ENCODE results near the gene EID3.
"Not testable (repeated sequence)": the region's sequence is repeated elsewhere in the genome, so short reads cannot be mapped to it uniquely, and the experiment has no call there.

EID3 gene

DNA sequence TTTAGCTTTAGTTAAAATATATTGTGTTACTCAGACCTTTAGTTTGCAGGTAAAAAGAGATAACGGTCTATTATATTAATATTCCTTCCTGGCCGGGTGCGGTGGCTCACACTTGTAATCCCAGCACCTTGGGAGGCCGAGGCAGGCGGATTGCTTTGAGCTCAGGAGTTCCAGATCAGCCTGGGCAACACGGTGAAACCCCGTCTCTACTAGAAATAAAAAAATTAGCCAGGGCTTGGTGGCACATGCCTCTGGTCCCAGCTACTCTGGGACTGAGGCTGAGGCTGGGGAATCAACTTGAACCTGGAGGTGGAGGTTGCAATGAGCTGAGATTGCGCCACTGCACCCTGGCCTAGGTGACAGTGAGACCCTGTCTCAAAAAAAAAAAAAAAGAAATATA, 13.2 kb upstream of the EID3 start:
- Histone ChIP-seq H3K27ac (ENCODE audit: low read depth, low read length, severe bottlenecking) (no peak overlapping the region), H3K9me3 (ENCODE audit: control insufficient read depth, low read length) (no peaks in the 10 kb centered on the region), H3K4me1 (ENCODE audit: control insufficient read depth, insufficient read depth, low read length, poor library complexity, severe bottlenecking) (peaks cover 16% of the 10 kb centered on the region), H3K36me3 (ENCODE audit: control insufficient read depth, insufficient read depth, low read length) (peaks cover 49% of the 10 kb centered on the region), H3K4me3 (ENCODE audit: extremely low read depth, insufficient read depth, low read length, poor library complexity, severe bottlenecking) (no peak overlapping the region)
- 83 to 92% methylated on average over 4 to 5 of the region's 8 CpGs for WGBS, 2 experiments (ENCODE audit: insufficient coverage in 2 of 2)

DNA sequence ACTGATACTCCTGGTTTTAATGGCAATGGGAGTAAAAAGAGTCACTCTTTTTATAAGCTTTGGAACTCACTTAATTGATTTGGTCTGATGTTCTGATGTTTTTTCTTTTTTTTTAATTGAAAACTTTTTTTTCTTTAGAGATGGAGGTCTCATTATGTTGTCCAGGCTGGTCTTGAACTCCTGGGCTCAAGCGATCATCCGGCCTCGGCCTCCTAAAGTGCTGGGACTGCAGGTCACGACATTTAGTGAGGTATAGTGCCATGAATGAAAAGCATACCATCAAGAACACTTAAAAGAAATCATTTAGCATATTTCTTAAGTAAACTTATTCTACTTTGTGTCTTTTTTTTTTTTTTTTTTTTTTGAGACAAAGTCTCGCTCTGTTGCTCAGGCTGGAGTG, 12.7 kb upstream of the EID3 start:
- WGBS, 2 experiments (ENCODE audit: insufficient coverage in 2 of 2): 100% methylated on average over 1 of the region's 5 CpGs; no CpG with 5 or more reads in 1 of the 2 experiments
- peaks cover 15% of the 10 kb centered on the region for H3K4me1 ChIP-seq (ENCODE audit: control insufficient read depth, insufficient read depth, low read length, poor library complexity, severe bottlenecking)
- H3K27ac ChIP-seq (ENCODE audit: low read depth, low read length, severe bottlenecking): no peak overlapping the region
- H3K4me3 ChIP-seq (ENCODE audit: extremely low read depth, insufficient read depth, low read length, poor library complexity, severe bottlenecking): no peak overlapping the region
- H3K36me3 ChIP-seq (ENCODE audit: control insufficient read depth, insufficient read depth, low read length): peaks cover 54% of the 10 kb centered on the region
- no peaks in the 10 kb centered on the region for H3K9me3 ChIP-seq (ENCODE audit: control insufficient read depth, low read length)

DNA sequence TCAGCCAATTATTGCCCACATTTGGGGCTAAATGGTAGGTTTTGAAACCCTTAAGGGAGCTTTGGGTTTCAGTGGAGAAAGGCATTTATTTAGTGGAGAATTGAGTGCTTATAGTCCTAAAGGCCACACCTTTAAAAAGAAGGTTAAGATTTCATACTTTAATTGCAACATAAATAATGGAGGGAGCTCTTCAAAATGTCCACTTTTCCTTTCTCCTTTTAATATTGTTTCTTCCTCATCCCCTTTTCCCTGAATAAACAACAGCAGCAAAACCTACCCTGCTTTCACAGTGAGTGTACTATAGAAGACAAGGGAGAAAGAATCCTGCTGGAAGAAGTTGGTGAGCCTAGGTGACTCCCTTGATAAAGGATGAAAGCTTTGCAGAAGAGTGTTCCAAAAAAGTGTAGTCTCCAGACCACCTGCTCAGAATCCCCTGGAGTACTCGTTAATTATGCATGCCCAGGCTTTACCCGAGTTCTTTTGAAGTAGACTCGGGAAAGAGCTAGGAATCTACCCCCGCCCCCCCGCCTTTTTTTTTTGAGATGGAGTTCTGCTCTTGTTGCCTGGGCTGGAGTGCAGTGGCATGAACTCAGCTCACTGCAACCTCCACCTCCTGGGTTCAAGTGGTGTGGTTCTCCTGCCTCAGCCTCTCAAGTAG, 11.5 kb upstream of the EID3 start:
- Histone ChIP-seq H3K9me3 (ENCODE audit: control insufficient read depth, low read length) (no peaks in the 10 kb centered on the region), H3K36me3 (ENCODE audit: control insufficient read depth, insufficient read depth, low read length) (peaks cover 65% of the 10 kb centered on the region), H3K4me3 (ENCODE audit: extremely low read depth, insufficient read depth, low read length, poor library complexity, severe bottlenecking) (no peak overlapping the region), H3K4me1 (ENCODE audit: control insufficient read depth, insufficient read depth, low read length, poor library complexity, severe bottlenecking) (peaks cover 8% of the 10 kb centered on the region), H3K27ac (ENCODE audit: low read depth, low read length, severe bottlenecking) (no peak overlapping the region)
- WGBS, 2 experiments (ENCODE audit: insufficient coverage in 2 of 2): 52% methylated on average over 5 of the region's 5 CpGs

DNA sequence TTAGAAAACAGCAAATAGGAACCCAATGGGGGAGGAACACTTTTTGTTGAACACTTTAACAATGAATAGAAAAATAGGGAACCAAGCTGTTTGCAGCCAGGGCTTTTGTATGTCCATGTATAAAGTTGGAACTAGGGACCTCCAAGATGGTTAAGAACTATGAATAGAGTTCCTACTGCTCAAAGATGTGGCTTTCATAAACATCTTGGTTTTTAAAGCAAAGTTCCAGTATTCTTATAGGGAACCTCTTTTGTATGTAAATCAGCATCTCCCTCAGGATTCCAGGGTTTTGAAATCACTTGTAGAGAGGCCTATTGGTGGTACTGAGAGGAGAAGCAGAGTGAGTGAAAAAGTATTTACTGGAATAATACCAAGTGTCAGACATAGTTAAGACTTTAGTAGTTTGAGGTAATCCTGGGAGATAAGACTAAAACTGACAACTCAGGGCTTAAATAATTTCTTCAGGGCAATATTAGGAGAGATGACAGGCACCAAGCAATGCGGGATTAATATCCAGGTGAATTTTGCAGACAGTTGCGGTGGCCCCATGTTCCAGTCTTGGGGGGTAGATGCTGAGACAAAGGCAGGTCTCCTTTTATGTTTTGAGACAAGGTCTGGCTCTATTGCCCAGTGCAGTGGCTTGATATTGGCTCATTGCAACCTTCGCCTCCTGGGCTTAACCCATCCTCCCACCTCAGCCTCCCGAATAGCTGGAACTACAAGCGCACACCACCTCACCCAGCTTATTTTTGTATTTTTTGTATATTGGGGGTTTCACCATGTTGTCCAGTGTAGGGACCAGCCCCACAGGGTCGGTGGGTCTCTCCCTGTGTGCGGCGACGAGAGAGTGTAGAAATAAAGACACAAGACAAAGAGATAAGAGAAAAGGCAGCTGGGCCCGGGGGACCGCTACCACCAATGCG, 10.4 kb upstream of the EID3 start:
- no peak overlapping the region for H3K4me3 ChIP-seq (ENCODE audit: extremely low read depth, insufficient read depth, low read length, poor library complexity, severe bottlenecking)
- WGBS, 2 experiments (ENCODE audit: insufficient coverage in 2 of 2): 85 to 97% methylated on average over 5 to 9 of the region's 12 CpGs
- H3K36me3 ChIP-seq (ENCODE audit: control insufficient read depth, insufficient read depth, low read length): peaks cover 71% of the 10 kb centered on the region
- no peaks in the 10 kb centered on the region for H3K9me3 ChIP-seq (ENCODE audit: control insufficient read depth, low read length)
- H3K27ac ChIP-seq (ENCODE audit: low read depth, low read length, severe bottlenecking): no peak overlapping the region
- peaks cover 8% of the 10 kb centered on the region for H3K4me1 ChIP-seq (ENCODE audit: control insufficient read depth, insufficient read depth, low read length, poor library complexity, severe bottlenecking)

DNA sequence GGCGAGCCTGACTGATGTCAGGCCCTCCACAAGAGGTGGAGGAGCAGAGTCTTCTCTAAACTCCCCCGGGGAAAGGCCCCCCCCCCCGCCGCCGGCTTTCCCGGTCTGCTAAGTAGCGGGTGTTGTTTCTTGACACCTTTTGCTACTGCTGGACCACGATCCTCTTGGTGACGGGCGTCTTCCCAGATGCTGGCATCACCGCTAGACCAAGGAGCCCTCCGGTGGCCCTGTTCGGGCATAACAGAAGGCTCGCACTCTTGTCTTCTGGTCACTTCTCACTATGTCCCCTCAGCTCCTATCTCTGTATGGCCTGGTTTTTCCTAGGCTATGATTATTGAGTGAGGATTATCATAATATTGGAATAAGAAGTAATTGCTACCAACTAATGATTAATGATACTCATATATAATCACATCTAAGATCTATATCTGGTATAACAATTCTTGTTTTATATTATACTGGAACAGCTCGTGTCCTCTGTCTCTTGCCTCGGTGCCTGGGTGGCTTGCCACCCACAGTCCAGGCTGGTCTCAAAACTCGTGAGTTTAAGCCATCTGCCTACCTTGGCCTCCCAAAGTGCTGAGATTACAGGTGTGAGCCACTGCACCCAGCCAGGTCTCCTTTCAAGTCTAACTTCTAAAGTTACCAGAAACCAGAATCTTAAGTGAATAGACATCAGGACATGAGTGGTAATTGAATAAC, 9.2 kb upstream of the EID3 start:
- H3K36me3 ChIP-seq (ENCODE audit: control insufficient read depth, insufficient read depth, low read length): peaks cover 82% of the 10 kb centered on the region
- not testable (repeated sequence) for H3K9me3 ChIP-seq (ENCODE audit: control insufficient read depth, low read length); H3K4me3 ChIP-seq (ENCODE audit: extremely low read depth, insufficient read depth, low read length, poor library complexity, severe bottlenecking); H3K4me1 ChIP-seq (ENCODE audit: control insufficient read depth, insufficient read depth, low read length, poor library complexity, severe bottlenecking); H3K27ac ChIP-seq (ENCODE audit: low read depth, low read length, severe bottlenecking)
- WGBS, 2 experiments (ENCODE audit: insufficient coverage in 2 of 2): 75 to 80% methylated on average over 8 to 9 of the region's 17 CpGs

DNA sequence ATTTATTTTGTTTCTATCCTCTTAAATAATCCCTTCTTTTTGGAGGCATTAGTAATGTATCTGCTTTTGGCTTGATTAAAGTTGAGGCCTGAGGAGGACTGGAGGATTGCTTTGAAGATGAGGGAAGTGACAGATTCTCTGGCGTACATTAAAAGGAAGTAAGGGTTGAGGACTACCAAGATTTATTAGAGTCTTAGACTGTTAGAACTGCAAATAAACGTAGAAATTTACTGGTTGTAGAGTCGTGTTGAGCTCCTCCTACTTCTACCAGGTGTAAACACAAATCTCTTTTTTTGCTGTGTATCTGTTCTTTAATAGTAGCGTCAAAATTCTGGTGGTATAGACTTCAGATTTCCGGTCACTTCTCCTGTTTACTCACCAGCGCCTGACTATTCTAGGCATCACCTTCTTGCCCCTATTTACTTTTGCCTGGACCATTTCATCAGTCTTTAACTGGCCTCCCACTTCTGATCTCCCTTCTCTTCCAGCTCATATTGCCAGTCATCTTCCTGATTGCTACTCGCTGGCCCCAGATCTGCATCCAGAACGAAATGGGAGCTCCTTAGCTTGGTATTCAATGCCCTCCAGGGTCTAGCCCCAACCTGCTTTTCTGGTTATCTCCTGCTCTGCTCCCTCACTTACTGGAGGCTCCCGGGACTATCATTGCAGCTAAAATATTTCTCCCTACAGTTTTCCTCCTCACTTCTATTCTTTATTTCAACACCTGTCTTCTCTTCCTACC, 8.4 kb upstream of the EID3 start:
- Histone ChIP-seq H3K36me3 (ENCODE audit: control insufficient read depth, insufficient read depth, low read length) (peaks cover 82% of the 10 kb centered on the region), H3K27ac (ENCODE audit: low read depth, low read length, severe bottlenecking) (no peak overlapping the region), H3K9me3 (ENCODE audit: control insufficient read depth, low read length) (no peaks in the 10 kb centered on the region), H3K4me3 (ENCODE audit: extremely low read depth, insufficient read depth, low read length, poor library complexity, severe bottlenecking) (no peak overlapping the region), H3K4me1 (ENCODE audit: control insufficient read depth, insufficient read depth, low read length, poor library complexity, severe bottlenecking) (peaks cover 3% of the 10 kb centered on the region)
- 96% methylated on average over 6 to 9 of the region's 9 CpGs for WGBS, 2 experiments (ENCODE audit: insufficient coverage in 2 of 2)

DNA sequence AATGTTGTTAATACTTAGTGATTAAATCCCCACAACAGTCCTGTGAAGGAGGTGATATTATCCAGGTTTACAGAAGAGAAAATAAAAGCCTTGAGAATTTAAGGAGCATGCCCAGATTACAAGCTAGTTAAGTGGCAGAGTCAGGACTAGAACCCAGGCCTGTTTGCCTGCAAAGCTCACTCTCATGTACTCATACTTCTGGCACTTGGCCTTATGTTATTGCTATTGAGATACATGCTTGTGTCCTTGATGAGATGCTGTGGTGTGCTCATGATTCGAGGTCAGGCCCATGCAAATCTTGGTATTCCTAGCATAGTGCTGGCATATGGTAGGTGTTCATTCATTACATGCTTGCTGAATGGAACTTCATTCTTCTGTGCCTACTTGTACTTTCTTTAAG, 7.6 kb upstream of the EID3 start:
- Histone ChIP-seq H3K4me1 (ENCODE audit: control insufficient read depth, insufficient read depth, low read length, poor library complexity, severe bottlenecking) (peaks cover 3% of the 10 kb centered on the region), H3K9me3 (ENCODE audit: control insufficient read depth, low read length) (no peaks in the 10 kb centered on the region), H3K36me3 (ENCODE audit: control insufficient read depth, insufficient read depth, low read length) (peaks cover 85% of the 10 kb centered on the region), H3K27ac (ENCODE audit: low read depth, low read length, severe bottlenecking) (no peak overlapping the region), H3K4me3 (ENCODE audit: extremely low read depth, insufficient read depth, low read length, poor library complexity, severe bottlenecking) (no peak overlapping the region)
- WGBS, 2 experiments (ENCODE audit: insufficient coverage in 2 of 2): 80% methylated on average over 1 of the region's 1 CpG; no CpG with 5 or more reads in 1 of the 2 experiments

DNA sequence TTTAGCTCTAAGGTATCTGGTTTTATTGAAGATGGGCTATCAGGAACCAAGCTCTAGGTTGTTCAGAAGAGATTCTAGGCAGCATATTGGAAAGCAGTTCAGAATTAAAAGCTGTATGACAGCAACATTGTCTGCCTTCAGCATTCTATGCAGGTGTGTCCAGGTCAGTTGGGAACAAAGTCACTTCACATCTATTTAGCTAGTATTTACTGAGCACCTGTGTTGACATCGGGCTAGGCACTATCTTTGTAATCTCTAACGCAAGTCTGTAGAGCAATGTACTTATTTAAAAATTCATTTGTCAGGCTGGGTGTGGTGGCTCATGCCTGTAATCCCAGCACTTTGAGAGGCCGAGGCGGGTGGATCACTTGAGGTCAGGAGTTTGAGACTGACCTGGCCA, 6.8 kb upstream of the EID3 start:
- WGBS, 2 experiments (ENCODE audit: insufficient coverage in 2 of 2): 100% methylated on average over 1 of the region's 4 CpGs; no CpG with 5 or more reads in 1 of the 2 experiments
- H3K36me3 ChIP-seq (ENCODE audit: control insufficient read depth, insufficient read depth, low read length): peaks cover 81% of the 10 kb centered on the region
- H3K4me1 ChIP-seq (ENCODE audit: control insufficient read depth, insufficient read depth, low read length, poor library complexity, severe bottlenecking): peaks cover 3% of the 10 kb centered on the region
- no peaks in the 10 kb centered on the region for H3K9me3 ChIP-seq (ENCODE audit: control insufficient read depth, low read length)
- no peak overlapping the region for H3K4me3 ChIP-seq (ENCODE audit: extremely low read depth, insufficient read depth, low read length, poor library complexity, severe bottlenecking)
- no peak overlapping the region for H3K27ac ChIP-seq (ENCODE audit: low read depth, low read length, severe bottlenecking)

DNA sequence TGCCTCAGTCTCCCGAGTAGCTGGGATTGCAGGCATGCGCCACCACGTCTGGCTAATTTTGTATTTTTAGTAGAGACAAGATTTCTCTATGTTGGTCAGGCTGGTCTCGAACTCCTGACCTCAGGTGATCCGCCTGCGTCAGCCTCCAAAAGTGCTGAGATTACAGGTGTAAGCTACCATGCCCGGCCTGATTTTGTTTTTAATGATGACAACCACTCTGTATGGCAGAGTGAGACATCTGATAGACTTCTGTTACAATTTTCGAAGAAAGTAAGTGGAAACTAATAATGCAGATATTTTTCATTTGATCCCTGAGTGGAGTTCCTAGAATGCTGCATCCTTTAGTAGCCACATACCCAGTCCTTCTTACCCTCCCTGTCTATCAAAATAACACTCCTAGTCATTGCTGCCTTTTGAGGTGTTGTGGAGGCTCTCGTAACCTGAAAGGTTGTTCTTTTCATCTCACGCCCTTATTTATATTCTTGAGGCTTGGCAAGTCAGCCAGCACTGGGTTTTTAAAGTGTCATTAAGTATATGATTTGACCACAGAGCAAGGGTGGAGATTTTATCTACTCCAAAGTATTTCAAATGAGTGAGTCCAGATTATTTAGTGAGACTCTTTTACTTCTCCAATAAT, 5.9 kb upstream of the EID3 start:
- Histone ChIP-seq H3K36me3 (ENCODE audit: control insufficient read depth, insufficient read depth, low read length) (peaks cover 79% of the 10 kb centered on the region), H3K4me3 (ENCODE audit: extremely low read depth, insufficient read depth, low read length, poor library complexity, severe bottlenecking) (no peak overlapping the region), H3K27ac (ENCODE audit: low read depth, low read length, severe bottlenecking) (no peak overlapping the region), H3K4me1 (ENCODE audit: control insufficient read depth, insufficient read depth, low read length, poor library complexity, severe bottlenecking) (no peaks in the 10 kb centered on the region), H3K9me3 (ENCODE audit: control insufficient read depth, low read length) (no peaks in the 10 kb centered on the region)
- 96 to 100% methylated on average over 6 of the region's 10 CpGs for WGBS, 2 experiments (ENCODE audit: insufficient coverage in 2 of 2)
